ENCODE measurements around the gene MCHR1.

MCHR1 gene

GRCh38 chr22:40701274-40701673, 22.0 kb downstream of the MCHR1 start:
- no peaks in the 10 kb centered on the region for H3K9me3 ChIP-seq (ENCODE audit: insufficient read depth, low read depth, low read length)
- H3K27ac ChIP-seq (ENCODE audit: low read depth, low read length) = no peak overlapping the region
- no peaks in the 10 kb centered on the region for H3K27me3 ChIP-seq (ENCODE audit: insufficient read depth, low read length)
- no peaks in the 10 kb centered on the region for H3K36me3 ChIP-seq (ENCODE audit: insufficient read depth, low read length)
- H3K9ac ChIP-seq (ENCODE audit: low read depth, low read length) = no peak overlapping the region
- no peak overlapping the region for H3K4me3 ChIP-seq (ENCODE audit: low read length)
- WGBS = 96% methylated on average over 7 of the region's 7 CpGs
- H3K4me1 ChIP-seq (ENCODE audit: insufficient read depth, low read length) = peaks cover 5% of the 10 kb centered on the region; the same call in 1 of the 2 replicates

DNA sequence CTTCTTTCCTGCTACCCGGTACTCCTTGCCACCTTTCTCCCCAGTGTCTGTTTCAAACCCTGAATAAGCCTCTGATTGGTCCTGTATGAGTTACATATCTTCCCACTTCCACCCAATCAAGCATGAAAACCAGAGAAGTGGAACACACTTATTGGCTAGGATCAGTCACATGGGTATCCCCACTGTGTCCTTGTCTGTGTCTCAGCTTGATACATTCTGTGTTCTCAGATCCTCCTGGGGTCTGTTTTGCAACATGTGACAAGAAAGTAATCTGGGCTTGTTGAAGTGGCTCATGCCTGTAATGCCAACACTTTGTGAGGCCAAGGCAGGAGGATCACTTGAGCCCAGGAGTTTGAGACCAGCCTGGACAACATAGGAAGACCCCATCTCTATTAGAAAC, 23.9 kb downstream of the MCHR1 start:
- H3K9me3 ChIP-seq (ENCODE audit: insufficient read depth, low read depth, low read length) = peaks cover 7% of the 10 kb centered on the region; the same call in 1 of the 2 replicates
- WGBS = 93% methylated on average over 1 of the region's 1 CpG
- H3K36me3 ChIP-seq (ENCODE audit: insufficient read depth, low read length) = no peaks in the 10 kb centered on the region
- no peaks in the 10 kb centered on the region for H3K27me3 ChIP-seq (ENCODE audit: insufficient read depth, low read length)
- H3K9ac ChIP-seq (ENCODE audit: low read depth, low read length) = no peak overlapping the region
- H3K4me1 ChIP-seq (ENCODE audit: insufficient read depth, low read length) = peaks cover 5% of the 10 kb centered on the region; the same call in 1 of the 2 replicates
- H3K27ac ChIP-seq (ENCODE audit: low read depth, low read length) = no peak overlapping the region
- H3K4me3 ChIP-seq (ENCODE audit: low read length) = no peak overlapping the region

- H3K9ac ChIP-seq (ENCODE audit: low read depth, low read length) = no peak overlapping the region
- no peaks in the 10 kb centered on the region for H3K27me3 ChIP-seq (ENCODE audit: insufficient read depth, low read length)
- H3K36me3 ChIP-seq (ENCODE audit: insufficient read depth, low read length) = no peaks in the 10 kb centered on the region
- no peak overlapping the region for H3K27ac ChIP-seq (ENCODE audit: low read depth, low read length)
- WGBS = 87% methylated on average over 5 of the region's 5 CpGs
- peaks cover 5% of the 10 kb centered on the region; the same call in 1 of the 2 replicates for H3K4me1 ChIP-seq (ENCODE audit: insufficient read depth, low read length)
- no peak overlapping the region for H3K4me3 ChIP-seq (ENCODE audit: low read length)
- peaks cover 7% of the 10 kb centered on the region; the same call in 1 of the 2 replicates for H3K9me3 ChIP-seq (ENCODE audit: insufficient read depth, low read depth, low read length)
Observed at GRCh38 chr22:40703736-40704135, 24.5 kb downstream of the MCHR1 start.

DNA sequence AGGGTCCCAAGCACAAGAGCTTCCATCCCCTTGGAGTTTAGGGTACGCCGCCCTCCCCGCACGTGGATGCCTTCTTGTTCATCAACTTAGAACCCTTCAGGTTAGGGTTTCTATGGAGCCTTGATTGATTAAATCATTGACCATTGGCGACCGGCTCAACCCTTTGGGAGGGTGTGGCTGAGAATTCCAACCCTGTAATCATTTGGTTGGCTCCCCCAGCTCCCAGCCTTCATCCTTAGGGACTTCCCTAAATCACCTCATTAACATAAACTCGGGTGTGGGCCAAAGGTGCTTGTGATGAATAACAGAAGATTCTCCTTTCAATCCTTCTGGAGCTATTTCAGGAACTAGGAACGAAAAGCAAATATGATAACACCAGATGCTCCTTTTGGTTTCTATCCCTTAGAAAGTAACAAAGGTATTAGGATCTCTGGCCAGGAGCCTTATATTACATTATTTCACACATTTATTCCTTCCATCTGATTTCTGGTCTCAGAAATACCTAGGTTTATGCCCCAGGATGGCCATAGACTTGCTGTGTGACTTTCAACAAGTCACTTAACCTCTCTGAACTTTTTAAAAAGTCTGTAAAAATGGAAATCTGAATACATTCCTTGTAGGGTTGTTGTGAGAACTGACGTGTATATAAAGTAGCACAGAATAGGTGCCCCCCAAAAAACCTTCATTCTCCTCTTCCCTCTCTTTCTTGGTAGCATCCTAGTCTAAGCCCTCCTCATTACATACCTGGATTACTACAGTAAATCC, 26.8 kb downstream of the MCHR1 start:
- H3K27ac ChIP-seq (ENCODE audit: low read depth, low read length) = no peak overlapping the region
- 72% methylated on average over 9 of the region's 9 CpGs for WGBS
- peaks cover 10% of the 10 kb centered on the region for H3K4me1 ChIP-seq (ENCODE audit: insufficient read depth, low read length)
- H3K9ac ChIP-seq (ENCODE audit: low read depth, low read length) = no peak overlapping the region
- peaks cover 7% of the 10 kb centered on the region; the same call in 1 of the 2 replicates for H3K9me3 ChIP-seq (ENCODE audit: insufficient read depth, low read depth, low read length)
- no peak overlapping the region for H3K4me3 ChIP-seq (ENCODE audit: low read length)
- no peaks in the 10 kb centered on the region for H3K36me3 ChIP-seq (ENCODE audit: insufficient read depth, low read length)
- no peaks in the 10 kb centered on the region for H3K27me3 ChIP-seq (ENCODE audit: insufficient read depth, low read length)

GRCh38 chr22:40707154-40707553, 27.9 kb downstream of the MCHR1 start:
- H3K9me3 ChIP-seq (ENCODE audit: insufficient read depth, low read depth, low read length) = peaks cover 7% of the 10 kb centered on the region; the same call in 1 of the 2 replicates
- H3K9ac ChIP-seq (ENCODE audit: low read depth, low read length) = no peak overlapping the region
- no peak overlapping the region for H3K4me3 ChIP-seq (ENCODE audit: low read length)
- no peaks in the 10 kb centered on the region for H3K27me3 ChIP-seq (ENCODE audit: insufficient read depth, low read length)
- WGBS = 92% methylated on average over 2 of the region's 2 CpGs
- H3K4me1 ChIP-seq (ENCODE audit: insufficient read depth, low read length) = peaks cover 10% of the 10 kb centered on the region
- H3K27ac ChIP-seq (ENCODE audit: low read depth, low read length) = no peak overlapping the region
- H3K36me3 ChIP-seq (ENCODE audit: insufficient read depth, low read length) = no peaks in the 10 kb centered on the region

DNA sequence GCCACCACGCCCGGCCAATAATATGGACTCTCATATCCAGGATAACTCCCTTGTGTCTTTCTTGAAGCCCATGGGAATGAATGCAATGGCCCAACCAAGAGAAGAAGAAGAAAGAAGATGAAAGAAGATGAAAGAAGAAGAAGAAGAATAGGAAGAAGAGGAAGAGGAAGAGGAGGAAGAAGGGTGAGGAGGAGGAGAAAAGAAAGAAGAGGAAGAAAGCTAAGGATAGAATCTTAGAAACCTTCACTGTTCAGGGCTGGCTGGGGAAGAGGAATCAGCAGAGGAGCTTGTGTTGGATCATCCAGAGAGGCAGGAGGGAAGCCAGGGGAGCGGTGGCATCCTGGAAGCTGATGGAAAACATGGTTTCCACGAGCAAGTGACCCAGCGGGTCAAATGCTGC, 28.9 kb downstream of the MCHR1 start:
- WGBS = 92% methylated on average over 5 of the region's 5 CpGs
- Histone ChIP-seq H3K27ac (ENCODE audit: low read depth, low read length) (no peak overlapping the region), H3K4me3 (ENCODE audit: low read length) (no peak overlapping the region), H3K9me3 (ENCODE audit: insufficient read depth, low read depth, low read length) (peaks cover 7% of the 10 kb centered on the region; the same call in 1 of the 2 replicates), H3K4me1 (ENCODE audit: insufficient read depth, low read length) (peaks cover 11% of the 10 kb centered on the region), H3K36me3 (ENCODE audit: insufficient read depth, low read length) (no peaks in the 10 kb centered on the region), H3K9ac (ENCODE audit: low read depth, low read length) (no peak overlapping the region), H3K27me3 (ENCODE audit: insufficient read depth, low read length) (no peaks in the 10 kb centered on the region)

- no peak overlapping the region for H3K27ac ChIP-seq (ENCODE audit: low read depth, low read length)
- H3K9me3 ChIP-seq (ENCODE audit: insufficient read depth, low read depth, low read length) = peaks cover 7% of the 10 kb centered on the region; the same call in 1 of the 2 replicates
- 66% methylated on average over 5 of the region's 6 CpGs for WGBS
- no peak overlapping the region for H3K9ac ChIP-seq (ENCODE audit: low read depth, low read length)
- no peaks in the 10 kb centered on the region for H3K36me3 ChIP-seq (ENCODE audit: insufficient read depth, low read length)
- H3K4me1 ChIP-seq (ENCODE audit: insufficient read depth, low read length) = peaks cover 21% of the 10 kb centered on the region
- H3K27me3 ChIP-seq (ENCODE audit: insufficient read depth, low read length) = no peaks in the 10 kb centered on the region
- H3K4me3 ChIP-seq (ENCODE audit: low read length) = no peak overlapping the region
Observed at GRCh38 chr22:40709752-40710413, 30.6 kb downstream of the MCHR1 start.

GRCh38 chr22:40712311-40712710, 33.0 kb downstream of the MCHR1 start:
- H3K4me1 ChIP-seq (ENCODE audit: insufficient read depth, low read length) = peaks cover 20% of the 10 kb centered on the region
- 98% methylated on average over 12 of the region's 12 CpGs for WGBS

DNA sequence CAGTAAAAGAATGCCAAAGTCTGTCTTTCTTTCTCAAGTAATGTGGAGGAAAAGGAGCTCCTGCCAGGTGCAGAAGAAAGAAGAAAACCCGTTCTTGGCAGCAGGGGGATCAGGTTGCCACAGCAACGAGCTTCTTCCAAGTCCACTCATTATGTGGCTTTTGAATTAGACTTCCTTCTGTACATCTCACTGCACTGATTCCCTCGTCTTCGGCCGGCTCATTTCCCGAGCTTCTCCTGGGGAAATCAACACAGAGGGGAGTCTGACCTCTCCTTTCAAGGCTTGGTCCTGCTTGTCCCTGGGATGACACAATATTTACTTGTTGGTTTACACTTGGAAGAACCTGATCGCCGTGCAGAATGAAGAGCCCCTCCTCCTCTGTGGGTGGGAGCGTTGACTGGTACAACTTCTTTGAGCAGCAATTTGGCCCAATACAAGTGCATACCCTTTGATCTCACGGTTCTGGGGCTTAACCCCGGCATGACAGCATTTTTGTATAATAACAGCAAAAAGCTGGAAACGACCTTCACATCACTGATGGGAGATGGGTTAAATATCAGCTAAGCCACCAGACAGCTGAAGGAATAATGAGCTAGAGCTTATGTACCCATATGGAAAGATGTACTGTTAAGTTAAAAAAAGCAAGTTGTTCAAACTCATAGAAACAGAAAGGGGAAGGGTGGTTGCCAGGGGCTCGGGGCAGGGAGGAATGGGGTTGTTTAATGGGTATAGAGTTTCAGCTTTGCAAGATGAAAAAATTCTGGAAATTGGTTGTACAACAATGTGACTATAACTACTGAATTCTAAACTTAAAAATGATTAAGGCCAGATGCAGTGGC, 35.4 kb downstream of the MCHR1 start:
- Histone ChIP-seq H3K9ac (ENCODE audit: low read depth, low read length) (peak overlapping the region; percentile 23; the same call in 1 of the 2 replicates), H3K4me3 (ENCODE audit: low read length) (peak overlapping the region; percentile 13; the same call in 1 of the 2 replicates), H3K36me3 (ENCODE audit: insufficient read depth, low read length) (no peaks in the 10 kb centered on the region), H3K27me3 (ENCODE audit: insufficient read depth, low read length) (no peaks in the 10 kb centered on the region), H3K4me1 (ENCODE audit: insufficient read depth, low read length) (peaks cover 19% of the 10 kb centered on the region), H3K27ac (ENCODE audit: low read depth, low read length) (peak overlapping the region; percentile 81; the same call in 1 of the 2 replicates), H3K9me3 (ENCODE audit: insufficient read depth, low read depth, low read length) (no peaks in the 10 kb centered on the region)
- WGBS = 9% methylated on average over 13 of the region's 13 CpGs

More at GRCh38 chr22:40712311-40712710, 33.0 kb downstream of the MCHR1 start:
- no peak overlapping the region for H3K9ac ChIP-seq (ENCODE audit: low read depth, low read length)
- no peak overlapping the region for H3K27ac ChIP-seq (ENCODE audit: low read depth, low read length)
- no peak overlapping the region for H3K4me3 ChIP-seq (ENCODE audit: low read length)
- H3K36me3 ChIP-seq (ENCODE audit: insufficient read depth, low read length) = no peaks in the 10 kb centered on the region
- H3K9me3 ChIP-seq (ENCODE audit: insufficient read depth, low read depth, low read length) = 0 out of 2 replicates have a peak, but pooled peaks cover 2% of the 10 kb centered on the region
- H3K27me3 ChIP-seq (ENCODE audit: insufficient read depth, low read length) = no peaks in the 10 kb centered on the region

GRCh38 chr22:40716116-40716515, 36.8 kb downstream of the MCHR1 start:
- 97% methylated on average over 9 of the region's 9 CpGs for WGBS
- Histone ChIP-seq H3K27me3 (ENCODE audit: insufficient read depth, low read length) (no peaks in the 10 kb centered on the region), H3K9ac (ENCODE audit: low read depth, low read length) (no peak overlapping the region), H3K36me3 (ENCODE audit: insufficient read depth, low read length) (no peaks in the 10 kb centered on the region), H3K4me3 (ENCODE audit: low read length) (no peak overlapping the region), H3K27ac (ENCODE audit: low read depth, low read length) (no peak overlapping the region), H3K9me3 (ENCODE audit: insufficient read depth, low read depth, low read length) (no peaks in the 10 kb centered on the region), H3K4me1 (ENCODE audit: insufficient read depth, low read length) (peaks cover 21% of the 10 kb centered on the region)

Measured in HUES64 (cell line).